Trophoblast cell (in vitro differentiated cells and primary cell): ENCODE measurements around the gene THSD1. TPM values are rescaled to one million over a fixed set of nuclear protein-coding genes. Genes with fewer than 3 reads are reported as not detected.

ENCODE experiments used
- DNase-seq, 2 donors: peaks; one replicate each; pipeline ENCODE4 v3.0.0-alpha.2; 2016
- H2AFZ ChIP-seq: 2 replicates; pipeline ENCODE4 v1.6.1; 2013; ENCODE audit warnings: low read length, moderate library complexity, mild to moderate bottlenecking; ENCODE audit not compliant: insufficient read depth, poor library complexity
- H2AK5ac ChIP-seq: 2 replicates; pipeline ENCODE4 v1.6.1; 2013; ENCODE audit warnings: mild to moderate bottlenecking, low read length
- H2BK120ac ChIP-seq: 2 replicates; pipeline ENCODE4 v1.6.1; 2013; ENCODE audit warnings: low read length, mild to moderate bottlenecking, moderate library complexity; ENCODE audit not compliant: insufficient read depth, poor library complexity
- H2BK12ac ChIP-seq: 2 replicates; pipeline ENCODE4 v1.6.1; 2013; ENCODE audit warnings: mild to moderate bottlenecking, low read length, moderate library complexity
- H2BK5ac ChIP-seq: 2 replicates; pipeline ENCODE4 v1.6.1; 2013; ENCODE audit warnings: low read length, low read depth, moderate library complexity, mild to moderate bottlenecking; ENCODE audit not compliant: poor library complexity
- H3K14ac ChIP-seq: 2 replicates; pipeline ENCODE4 v1.6.1; 2013; ENCODE audit warnings: mild to moderate bottlenecking, low read length
- H3K18ac ChIP-seq: 2 replicates; pipeline ENCODE4 v1.6.1; 2013; ENCODE audit warnings: mild to moderate bottlenecking, low read length
- H3K23ac ChIP-seq: 2 replicates; pipeline ENCODE4 v1.6.1; 2013; ENCODE audit warnings: low read length
- H3K27ac ChIP-seq: 2 replicates; pipeline ENCODE4 v1.5.1; 2013; ENCODE audit warnings: low read depth, mild to moderate bottlenecking, inconsistent platforms, low read length, moderate library complexity
- H3K27me3 ChIP-seq: 2 replicates; pipeline ENCODE4 v1.6.1; 2013; ENCODE audit warnings: inconsistent platforms, mild to moderate bottlenecking, low read length, moderate library complexity; ENCODE audit not compliant: insufficient read depth
- H3K36me3 ChIP-seq, 2 experiments: 1 replicate in 1 of 2; 2 replicates in 1 of 2; pipeline ENCODE4 v1.6.1; 2013; ENCODE audit warnings: low read length in 2 of 2, mild to moderate bottlenecking in 2 of 2, moderate library complexity in 1 of 2; ENCODE audit not compliant: insufficient read depth in 2 of 2, control insufficient read depth in 1 of 2
- H3K4ac ChIP-seq: 2 replicates; pipeline ENCODE4 v1.6.1; 2013; ENCODE audit warnings: low read depth, mild to moderate bottlenecking, low read length, moderate library complexity
- H3K4me1 ChIP-seq, 2 experiments: 1 replicate in 1 of 2; 2 replicates in 1 of 2; pipeline ENCODE4 v1.6.1; 2013; ENCODE audit warnings: low read length in 2 of 2, mild to moderate bottlenecking in 2 of 2, moderate library complexity in 1 of 2; ENCODE audit not compliant: insufficient read depth in 2 of 2, control insufficient read depth in 1 of 2
- H3K4me2 ChIP-seq: 2 replicates; pipeline ENCODE4 v1.6.1; 2013; ENCODE audit warnings: inconsistent platforms, mild to moderate bottlenecking, low read length, moderate library complexity
- H3K4me3 ChIP-seq: 2 replicates; pipeline ENCODE4 v1.5.1; 2013; ENCODE audit warnings: mild to moderate bottlenecking, low read depth, low read length, inconsistent platforms
- H3K79me1 ChIP-seq: one replicate; pipeline ENCODE4 v1.6.1; 2013; ENCODE audit warnings: low read length
- H3K79me2 ChIP-seq: 2 replicates; pipeline ENCODE4 v1.6.1; 2013; ENCODE audit warnings: low read length, mild to moderate bottlenecking; ENCODE audit not compliant: control insufficient read depth, insufficient read depth, poor library complexity
- H3K9ac ChIP-seq: 2 replicates; pipeline ENCODE4 v1.6.1; 2013; ENCODE audit warnings: mild to moderate bottlenecking, low read length
- H3K9me3 ChIP-seq: 2 replicates; pipeline ENCODE4 v1.6.1; 2013; ENCODE audit warnings: low read depth, mild to moderate bottlenecking, control low read depth, inconsistent platforms, low read length; ENCODE audit not compliant: insufficient read depth
- H4K12ac ChIP-seq: 2 replicates; pipeline ENCODE4 v1.6.1; 2013; ENCODE audit warnings: low read depth, mild to moderate bottlenecking, low read length, moderate library complexity
- H4K8ac ChIP-seq: 2 replicates; pipeline ENCODE4 v1.6.1; 2013; ENCODE audit warnings: low read depth, mild to moderate bottlenecking, low read length, moderate library complexity
- H4K91ac ChIP-seq: one replicate; pipeline ENCODE4 v1.6.1; 2013; ENCODE audit warnings: low read depth, mild to moderate bottlenecking, low read length, moderate library complexity
- WGBS: extraction: QIAGEN DNeasy Blood & Tissue Kit; methylation state at CpG from one replicate; pipeline ENCODE4 v1.1.7; 2013; ENCODE audit warnings: missing lambda C conversion rate; ENCODE audit not compliant: insufficient read length, insufficient coverage; ENCODE audit errors: extremely low coverage; 5-methylcytosine and 5-hydroxymethylcytosine counted together
- polyA plus RNA-seq: library from polyadenylated mRNA; stranded (reverse); fragments of 200-250 nt; gene quantifications from 2 replicates; pipeline ENCODE4 v1.2.3, GENCODE V29; 2013

THSD1 gene
- polyA plus RNA-seq = 0.16 and 0.21 TPM in 2 replicates

- Histone ChIP-seq H3K79me1 (no peaks in the 10 kb centered on the region), H3K18ac (no peak within 1 kb of the TSS), H2BK12ac (no peak within 1 kb of the TSS), H2BK5ac (no peak within 1 kb of the TSS), H3K27me3 (peaks cover 22% of the 10 kb centered on the region), H3K23ac (no peak within 1 kb of the TSS), H3K14ac (no peak within 1 kb of the TSS), H3K79me2 (no peaks in the 10 kb centered on the region), H3K9me3 (no peaks in the 10 kb centered on the region), H2AFZ (no peak within 1 kb of the TSS), H4K91ac (no peak within 1 kb of the TSS), H3K4me2 (peak within 1 kb of the TSS; percentile 51), H3K4ac (no peak within 1 kb of the TSS), H3K36me3 (no peaks in the 10 kb centered on the region), H2AK5ac (no peak within 1 kb of the TSS), H3K4me1 (peaks cover 4 to 7% of the 10 kb centered on the region in 2 experiments), H4K12ac (no peak within 1 kb of the TSS), H3K4me3 (no peak within 1 kb of the TSS), H4K8ac (no peak within 1 kb of the TSS), H3K27ac (no peak within 1 kb of the TSS), H2BK120ac (no peak within 1 kb of the TSS), H3K9ac (no peak within 1 kb of the TSS)
- peak in 1 of 2 donors; percentile 20 for DNase-seq
- no CpG with 5 or more reads among the region's 68 CpGs for WGBS
These were observed at the start of gene THSD1 for GRCh38 chr13:52405767-52406494. Gene THSD1 (minus strand): TSS chr13:52406172. CDS start chr13:52402600, 3,572 bp downstream.

- peak overlapping the region; percentile 52 for H3K4me2 ChIP-seq
These were observed 49.7 kb upstream of the THSD1 start for GRCh38 chr13:52455677-52456041.

GRCh38 chr13:52454820-52455676, 49.1 kb upstream of the THSD1 start, which contains the start of gene CKAP2:
Gene CKAP2 (plus strand): TSS chr13:52455478. CDS start chr13:52455557, 79 bp downstream.
- H4K12ac ChIP-seq = peak within 1 kb of the TSS; percentile 91
- peak within 1 kb of the TSS; percentile 92 for H3K4me3 ChIP-seq
- H3K4me2 ChIP-seq = peak within 1 kb of the TSS; percentile 83
- WGBS = no CpG with 5 or more reads among the region's 56 CpGs
- H2BK5ac ChIP-seq = peak within 1 kb of the TSS; percentile 71
- H2AFZ ChIP-seq = peak within 1 kb of the TSS; percentile 93
- peak within 1 kb of the TSS; percentile 8 for H2BK12ac ChIP-seq
- peak within 1 kb of the TSS; percentile 70 for H3K9ac ChIP-seq
- H3K23ac ChIP-seq = no peak within 1 kb of the TSS
- H3K4me1 ChIP-seq = peaks cover 3% of the 10 kb centered on the region in 2 experiments
- peak; percentile 95 to 96 for DNase-seq
- peak within 1 kb of the TSS; percentile 62 for H3K27ac ChIP-seq
- peak within 1 kb of the TSS; percentile 84 for H4K91ac ChIP-seq
- H2AK5ac ChIP-seq = no peak within 1 kb of the TSS
- peak within 1 kb of the TSS; percentile 88 for H3K18ac ChIP-seq
- peaks cover 10% of the 10 kb centered on the region for H3K79me1 ChIP-seq
- H2BK120ac ChIP-seq = peak within 1 kb of the TSS; percentile 74
- H3K36me3 ChIP-seq = peaks cover 8 to 11% of the 10 kb centered on the region in 2 experiments
- peaks cover 9% of the 10 kb centered on the region for H3K79me2 ChIP-seq
- peak within 1 kb of the TSS; percentile 65 for H3K4ac ChIP-seq
- H3K9me3 ChIP-seq = no peaks in the 10 kb centered on the region
- no peaks in the 10 kb centered on the region for H3K27me3 ChIP-seq
- H3K14ac ChIP-seq = peak within 1 kb of the TSS; percentile 67
- H4K8ac ChIP-seq = peak within 1 kb of the TSS; percentile 88

More at GRCh38 chr13:52455677-52456041, 49.7 kb upstream of the THSD1 start:
- Histone ChIP-seq H3K18ac (peak overlapping the region; percentile 88), H3K23ac (no peak overlapping the region), H3K4me1 (peaks cover 3% of the 10 kb centered on the region in 2 experiments), H3K14ac (peak overlapping the region; percentile 67), H3K4ac (peak overlapping the region; percentile 65), H2BK5ac (peak overlapping the region; percentile 71), H3K27ac (peak overlapping the region; percentile 62), H3K79me1 (peaks cover 6% of the 10 kb centered on the region), H2AK5ac (no peak overlapping the region), H2BK12ac (no peak overlapping the region), H3K4me3 (peak overlapping the region; percentile 92), H3K27me3 (no peaks in the 10 kb centered on the region), H3K9me3 (no peaks in the 10 kb centered on the region), H2BK120ac (peak overlapping the region; percentile 74), H2AFZ (peak overlapping the region; percentile 92), H3K9ac (peak overlapping the region; percentile 70), H4K8ac (peak overlapping the region; percentile 88), H3K36me3 (peaks cover 10 to 11% of the 10 kb centered on the region in 2 experiments), H4K91ac (peak overlapping the region; percentile 84), H4K12ac (peak overlapping the region; percentile 91), H3K79me2 (peaks cover 5% of the 10 kb centered on the region)
- peak; percentile 68 to 80 for DNase-seq
- WGBS = no CpG with 5 or more reads among the region's 37 CpGs

- Histone ChIP-seq H3K79me1 (peaks cover 14% of the 10 kb centered on the region), H3K14ac (no peak overlapping the region), H4K91ac (no peak overlapping the region), H3K4me2 (peak overlapping the region; percentile 83), H3K23ac (no peak overlapping the region), H2BK12ac (peak overlapping the region; percentile 8), H2BK120ac (no peak overlapping the region), H2BK5ac (no peak overlapping the region), H3K9ac (peak overlapping the region; percentile 9), H4K8ac (no peak overlapping the region), H4K12ac (no peak overlapping the region), H3K4me3 (peak overlapping the region; percentile 37), H3K27ac (no peak overlapping the region), H3K36me3 (peaks cover 5 to 7% of the 10 kb centered on the region in 2 experiments), H2AK5ac (no peak overlapping the region), H3K4me1 (peaks cover 3% of the 10 kb centered on the region in 2 experiments), H3K9me3 (no peaks in the 10 kb centered on the region), H3K4ac (no peak overlapping the region), H2AFZ (no peak overlapping the region), H3K27me3 (no peaks in the 10 kb centered on the region), H3K79me2 (peaks cover 11% of the 10 kb centered on the region), H3K18ac (no peak overlapping the region)
- WGBS = no CpG with 5 or more reads among the region's 8 CpGs
- DNase-seq = peak in 1 of 2 donors; percentile 6
These were observed 48.5 kb upstream of the THSD1 start for GRCh38 chr13:52454459-52454819.
